Osteoblast (primary cell): ENCODE measurements around the gene TMEM60. TPM values are rescaled to one million over a fixed set of nuclear protein-coding genes. Genes with fewer than 3 reads are reported as not detected.
"Not testable (repeated sequence)": the region's sequence is repeated elsewhere in the genome, so short reads cannot be mapped to it uniquely, and the experiment has no call there.

Experiments used
- DNase-seq: peaks from one replicate; pipeline ENCODE4 v3.0.0; 2011; ENCODE audit warnings: low spot score, mixed read lengths; ENCODE audit not compliant: insufficient read length; ENCODE audit errors: missing footprints
- H2AFZ ChIP-seq: 2 replicates; pipeline ENCODE4 v1.6.0; 2011; ENCODE audit warnings: mild to moderate bottlenecking, low read length
- H3K27ac ChIP-seq: 2 replicates; pipeline ENCODE4 v1.5.1; 2011; ENCODE audit warnings: mild to moderate bottlenecking, low read depth, low read length, moderate library complexity
- H3K27me3 ChIP-seq: 2 replicates; pipeline ENCODE4 v1.6.0; 2012; ENCODE audit warnings: mild to moderate bottlenecking, control low read depth, inconsistent platforms, low read length, moderate library complexity; ENCODE audit not compliant: insufficient read depth
- H3K36me3 ChIP-seq: 2 replicates; pipeline ENCODE4 v1.5.1; 2011; ENCODE audit warnings: mild to moderate bottlenecking, low read length, control low read depth, moderate library complexity; ENCODE audit not compliant: insufficient read depth
- H3K4me1 ChIP-seq: 2 replicates; pipeline ENCODE4 v1.5.1; 2011; ENCODE audit warnings: mild to moderate bottlenecking, low read length, control low read depth, moderate library complexity; ENCODE audit not compliant: insufficient read depth
- H3K4me2 ChIP-seq: 2 replicates; pipeline ENCODE4 v1.6.0; 2011; ENCODE audit warnings: mild to moderate bottlenecking, low read length; ENCODE audit not compliant: insufficient read depth
- H3K4me3 ChIP-seq: fragments of 200-600 bp; sonication (generic); 3 replicates; pipeline ENCODE4 v1.5.1; 2012; ENCODE audit warnings: mild to moderate bottlenecking, low read length, inconsistent platforms; ENCODE audit not compliant: insufficient read depth
- H3K79me2 ChIP-seq: 2 replicates; pipeline ENCODE4 v1.6.0; 2012; ENCODE audit warnings: mild to moderate bottlenecking, low read length, control low read depth, inconsistent platforms; ENCODE audit not compliant: insufficient read depth
- H3K9me3 ChIP-seq: 2 replicates; pipeline ENCODE4 v1.5.1; 2011; ENCODE audit warnings: low read depth, low read length, control low read depth
- H4K20me1 ChIP-seq: 2 replicates; pipeline ENCODE4 v1.6.0; 2012; ENCODE audit warnings: mild to moderate bottlenecking, low read length, control low read depth; ENCODE audit not compliant: insufficient read depth
- CTCF ChIP-seq: IDR thresholded peaks from 2 replicates; pipeline ENCODE4 v1.5.1; 2011; ENCODE audit warnings: mild to moderate bottlenecking, low read depth, low read length, moderate library complexity; ENCODE audit errors: extremely low read depth
- total RNA-seq: library from RNA; depleted of rRNA; stranded (reverse); fragments of >200 nt; gene quantifications from 2 replicates; pipeline ENCODE4 v1.2.3, GENCODE V29; 2012

Gene TMEM60
- total RNA-seq, 1 donor = 20.3 TPM

- H3K79me2 ChIP-seq = peaks cover 7% of the 10 kb centered on the region
- no peaks in the 10 kb centered on the region for H3K27me3 ChIP-seq
Measured at GRCh38 chr7:77838929-77839491, 40.8 kb upstream of the TMEM60 start.

GRCh38 chr7:77837966-77838365 lies 39.7 kb upstream of the TMEM60 start:
- no peak for TF ChIP-seq CTCF
- Histone ChIP-seq H3K36me3 (no peaks in the 10 kb centered on the region), H3K4me1 (peaks cover 5% of the 10 kb centered on the region), H3K4me2 (no peak overlapping the region), H2AFZ (no peak overlapping the region), H4K20me1 (no peaks in the 10 kb centered on the region), H3K9me3 (no peaks in the 10 kb centered on the region), H3K79me2 (peaks cover 7% of the 10 kb centered on the region), H3K27ac (no peak overlapping the region), H3K27me3 (no peaks in the 10 kb centered on the region), H3K4me3 (no peak overlapping the region)
- DNase-seq = no peak

More at GRCh38 chr7:77838929-77839491, 40.8 kb upstream of the TMEM60 start:
- H2AFZ ChIP-seq = peak overlapping the region; percentile 49
- H3K4me3 ChIP-seq = no peak overlapping the region
- no peaks in the 10 kb centered on the region for H3K4me1 ChIP-seq
- DNase-seq = no peak
- H3K9me3 ChIP-seq = no peaks in the 10 kb centered on the region
- H3K27ac ChIP-seq = no peak overlapping the region
- no peaks in the 10 kb centered on the region for H4K20me1 ChIP-seq
- H3K36me3 ChIP-seq = no peaks in the 10 kb centered on the region
- TF ChIP-seq CTCF = no peak
- H3K4me2 ChIP-seq = no peak overlapping the region

- H3K27me3 ChIP-seq = no peaks in the 10 kb centered on the region
- H3K36me3 ChIP-seq = no peaks in the 10 kb centered on the region
- H3K9me3 ChIP-seq = no peaks in the 10 kb centered on the region
- TF ChIP-seq CTCF = no peak
- H4K20me1 ChIP-seq = no peaks in the 10 kb centered on the region
- H3K4me2 ChIP-seq = no peak overlapping the region
- no peak overlapping the region for H3K4me3 ChIP-seq
- peaks cover 9% of the 10 kb centered on the region for H3K79me2 ChIP-seq
- DNase-seq = no peak
- no peak overlapping the region for H2AFZ ChIP-seq
- H3K4me1 ChIP-seq = peaks cover 6% of the 10 kb centered on the region
- no peak overlapping the region for H3K27ac ChIP-seq
Measured at GRCh38 chr7:77837275-77837674, 39.0 kb upstream of the TMEM60 start.

DNA sequence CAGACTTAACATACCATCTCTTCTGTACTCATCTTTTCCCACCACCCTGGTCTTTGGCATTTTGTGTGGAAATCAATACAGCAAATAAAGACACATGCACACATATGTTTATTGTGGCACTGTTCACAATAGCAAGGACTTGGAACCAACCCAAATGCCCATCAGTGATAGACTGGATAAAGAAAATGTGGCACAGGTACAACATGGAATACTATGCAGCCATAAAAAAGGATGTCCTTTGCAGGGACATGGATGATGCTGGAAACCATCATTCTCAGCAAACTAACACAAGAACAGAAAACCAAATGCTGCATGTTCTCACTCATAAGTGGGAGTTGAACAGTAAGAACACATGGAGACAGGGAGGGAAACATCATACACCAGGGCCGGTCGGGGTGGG lies 38.2 kb upstream of the TMEM60 start:
- not testable (repeated sequence) for H3K9me3 ChIP-seq, H3K27ac ChIP-seq, DNase-seq, H3K79me2 ChIP-seq, H3K36me3 ChIP-seq, H3K4me2 ChIP-seq, H3K27me3 ChIP-seq, H3K4me1 ChIP-seq, H3K4me3 ChIP-seq, H4K20me1 ChIP-seq, H2AFZ ChIP-seq
